K562 (cell line): ENCODE results near the gene ATP1A3. TPM values are rescaled to one million over a fixed set of nuclear protein-coding genes. Genes with fewer than 3 reads are reported as not detected.

Source experiments
- FOXP1 ChIP-seq: sonication (generic); formaldehyde crosslinking; IDR thresholded peaks from 2 replicates; pipeline ENCODE4 v1.8.0; 2022; ENCODE audit warnings: mild to moderate bottlenecking, missing genetic modification reagents
- ID3 ChIP-seq, 2 experiments: fragments of 250-450 bp in 1 of 2; fragments of 450-650 bp in 1 of 2; sonication (Bioruptor Pico) in 1 of 2; IDR thresholded peaks; 2 replicates each; pipeline versions ENCODE4 v1.6.1 to v1.8.0; 2016 to 2021; ENCODE audit warnings: mild to moderate bottlenecking in 2 of 2, moderate library complexity in 2 of 2, missing compliant biosample characterization in 1 of 2, missing genetic modification characterization in 1 of 2
- PBX2 ChIP-seq, 2 experiments: IDR thresholded peaks in 1 of 2; conservative IDR thresholded peaks in 1 of 2; 2 replicates each; pipeline ENCODE4 v1.6.1; 2016; ENCODE audit warnings: low read depth in 2 of 2, mild to moderate bottlenecking in 1 of 2, missing compliant biosample characterization in 1 of 2, missing genetic modification characterization in 1 of 2, moderate library complexity in 1 of 2
- PCBP2 ChIP-seq: fragments of 200-400 bp; formaldehyde crosslinking; IDR thresholded peaks from 2 replicates; pipeline ENCODE4 v1.6.1; 2018; ENCODE audit warnings: low read length, low read depth, mild to moderate bottlenecking, moderate library complexity; ENCODE audit not compliant: poor library complexity, severe bottlenecking
- RNF219 ChIP-seq: fragments of 250-450 bp; sonication (Bioruptor Pico); IDR thresholded peaks from 2 replicates; pipeline ENCODE4 v1.5.0; 2022; ENCODE audit warnings: mild to moderate bottlenecking
- SRSF1 ChIP-seq: fragments of 200-400 bp; formaldehyde crosslinking; IDR thresholded peaks from 2 replicates; pipeline ENCODE4 v1.6.1; 2017; ENCODE audit warnings: mild to moderate bottlenecking, low read depth, low read length, moderate library complexity
- TBP ChIP-seq: optimal IDR thresholded peaks from 2 replicates; pipeline ENCODE3; 2011; ENCODE audit warnings: low read depth, low read length, improper control_type of control experiment
- ZNF644 ChIP-seq: fragments of 200-800 bp; sonication (Bioruptor generic); IDR thresholded peaks from 2 replicates; pipeline ENCODE4 v1.6.1; 2016; ENCODE audit warnings: low read depth, missing genetic modification characterization, missing compliant biosample characterization
- polyA plus RNA-seq, 8 experiments: library from polyadenylated mRNA; depleted of rRNA in 4 of 8; stranded (reverse) in 5 of 8; unstranded in 3 of 8; fragments of >200 nt; fragmentation: Nextera tagmentation in 2 of 8; fragmentation: Illumina TruSeq in 1 of 8; extraction: Ambion mirVana in 2 of 8; extraction: Trizol in 1 of 8; gene quantifications; 2 replicates each; pipeline versions ENCODE4 v1.2.1 to v1.2.3, GENCODE V29; 2011 to 2014; ENCODE audit warnings: inconsistent platforms in 1 of 8, missing spikeins in 1 of 8
- total RNA-seq, 7 experiments: library from RNA; depleted of rRNA in 6 of 7; stranded (reverse); fragments of >200 nt in 6 of 7; fragmentation: Illumina TruSeq in 2 of 7; extraction: Trizol in 2 of 7; gene quantifications; 2 replicates each; pipeline versions ENCODE4 v1.2.1 to v1.2.3, GENCODE V29; 2011 to 2021; ENCODE audit warnings: low replicate concordance in 1 of 7

ATP1A3 gene
- total and polyA plus RNA-seq, 9 of the 15 experiments (the other 6 are each of a cell fraction or from before 2014, with no cell fraction given): 0.03 to 1.0 (median 0.17) TPM; not detected in 3

GRCh38 chr19:41968751-41969595 lies 25.1 kb downstream of the ATP1A3 start (continued):
- TF ChIP-seq ID3 (CRISPR knock-in tag; IDR thresholded peaks at IDR 0.05): no peak
- TF ChIP-seq ID3 (tag; IDR thresholded peaks at IDR 0.05): no peak
- TF ChIP-seq ZNF644 (tag): no peak
- TF ChIP-seq FOXP1: no peak
- no peak for TF ChIP-seq PBX2 (CRISPR knock-in tag; IDR thresholded peaks at IDR 0.05; ENCODE audit: low read depth)
- TF ChIP-seq PBX2 (tag; conservative IDR thresholded peaks at IDR 0.05; ENCODE audit: low read depth): no peak
- TF ChIP-seq TBP: no peak
- TF ChIP-seq PCBP2: no peak
- TF ChIP-seq SRSF1: no peak
- no peak for TF ChIP-seq RNF219
- TF ChIP-seq, all 486 proteins: peak for 0
